ENCODE measurements around the gene API5.
"Not testable (repeated sequence)": the region's sequence is repeated elsewhere in the genome, so short reads cannot be mapped to it uniquely, and the experiment has no call there.

API5 gene

DNA sequence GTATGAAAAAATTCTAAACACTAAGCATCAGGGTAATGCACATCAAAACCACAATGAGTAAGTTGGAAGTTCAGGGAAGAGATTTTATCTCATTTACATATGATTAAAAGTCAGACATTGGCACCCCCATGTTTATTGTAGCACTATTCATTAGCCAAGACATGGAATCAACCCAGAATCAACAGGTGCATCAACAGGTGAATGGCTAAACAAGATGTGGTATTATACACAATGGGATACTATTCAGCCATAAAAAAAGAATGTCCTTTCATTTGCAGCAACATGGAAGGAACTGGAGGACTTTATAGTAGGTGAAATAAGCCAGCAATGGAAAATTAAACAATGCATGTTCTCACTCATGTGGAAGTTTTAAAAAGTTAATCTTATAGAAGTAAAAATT is 29.4 kb downstream of the API5 start:
- no peak overlapping the region for H3K4me2 ChIP-seq (ENCODE audit: insufficient read depth, low read length, poor library complexity, severe bottlenecking)
- H3K79me1 ChIP-seq (ENCODE audit: low read depth, low read length): no peaks in the 10 kb centered on the region
- H3K23ac ChIP-seq (ENCODE audit: low read depth, low read length, poor library complexity): no peak overlapping the region
- no peaks in the 10 kb centered on the region for H3K9me3 ChIP-seq (replicated peaks in 1 of 2; ENCODE audit: control insufficient read depth in 2 of 2, insufficient read depth in 1 of 2, low read depth in 1 of 2, low read length in 2 of 2)
- no peaks in the 10 kb centered on the region for H3K27me3 ChIP-seq (ENCODE audit: control insufficient read depth in 3 of 3, insufficient read depth in 3 of 3, low read depth in 1 of 3, low read length in 3 of 3)
- no peak overlapping the region for H3K4ac ChIP-seq (ENCODE audit: low read length)
- no peak overlapping the region for H2AK5ac ChIP-seq (ENCODE audit: low read depth, low read length)
- no peak overlapping the region for H2AFZ ChIP-seq (ENCODE audit: low read length)
- peaks cover 10 to 73% of the 10 kb centered on the region in 2 donors for H3K36me3 ChIP-seq (replicated peaks in 1 of 2; ENCODE audit: control insufficient read depth in 2 of 2, insufficient read depth in 2 of 2, low read length in 2 of 2)
- no peak overlapping the region for H2BK5ac ChIP-seq (ENCODE audit: low read length)
- no peaks in the 10 kb centered on the region for H3K4me1 ChIP-seq (ENCODE audit: control insufficient read depth in 2 of 2, insufficient read depth in 1 of 2, low read depth in 1 of 2, low read length in 2 of 2)
- H3K9ac ChIP-seq (ENCODE audit: low read depth, low read length, poor library complexity): no peak overlapping the region
- no peak overlapping the region for H2BK120ac ChIP-seq (ENCODE audit: low read depth, low read length)
- H3K27ac ChIP-seq (replicated peaks; ENCODE audit: low read length): no peak overlapping the region
- H3K14ac ChIP-seq (ENCODE audit: low read length): no peak overlapping the region
- DNase-seq (ENCODE audit: low spot score): no peak
- no peak overlapping the region for H2BK15ac ChIP-seq (ENCODE audit: low read length)
- no peak overlapping the region for H3K4me3 ChIP-seq (ENCODE audit: low read length in 2 of 2)
- H2BK12ac ChIP-seq (ENCODE audit: low read length): no peak overlapping the region
- H3K18ac ChIP-seq (ENCODE audit: low read length): no peak overlapping the region
- H4K8ac ChIP-seq (ENCODE audit: low read depth, low read length): no peak overlapping the region
- no peak overlapping the region for H4K91ac ChIP-seq (ENCODE audit: low read depth, low read length, poor library complexity)

DNA sequence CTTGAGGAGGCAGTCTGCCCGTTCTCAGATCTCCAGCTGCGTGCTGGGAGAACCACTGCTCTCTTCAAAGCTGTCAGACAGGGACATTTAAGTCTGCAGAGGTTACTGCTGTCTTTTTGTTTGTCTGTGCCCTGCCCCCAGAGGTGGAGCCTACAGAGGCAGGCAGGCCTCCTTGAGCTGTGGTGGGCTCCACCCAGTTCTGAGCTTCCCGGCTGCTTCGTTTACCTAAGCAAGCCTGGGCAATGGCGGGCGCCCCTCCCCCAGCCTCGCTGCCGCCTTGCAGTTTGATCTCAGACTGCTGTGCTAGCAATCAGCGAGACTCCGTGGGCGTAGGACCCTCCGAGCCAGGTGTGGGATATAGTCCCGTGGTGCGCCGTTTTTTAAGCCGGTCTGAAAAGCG is 39.6 kb downstream of the API5 start:
- H3K4me2 ChIP-seq (ENCODE audit: insufficient read depth, low read length, poor library complexity, severe bottlenecking); H3K9me3 ChIP-seq (replicated peaks in 1 of 2; ENCODE audit: control insufficient read depth in 2 of 2, insufficient read depth in 1 of 2, low read depth in 1 of 2, low read length in 2 of 2); H3K4me1 ChIP-seq (ENCODE audit: control insufficient read depth in 2 of 2, insufficient read depth in 1 of 2, low read depth in 1 of 2, low read length in 2 of 2); H3K4me3 ChIP-seq (ENCODE audit: low read length in 2 of 2); H2AK5ac ChIP-seq (ENCODE audit: low read depth, low read length); H3K27ac ChIP-seq (replicated peaks; ENCODE audit: low read length); H3K36me3 ChIP-seq (replicated peaks in 1 of 2; ENCODE audit: control insufficient read depth in 2 of 2, insufficient read depth in 2 of 2, low read length in 2 of 2); H2BK120ac ChIP-seq (ENCODE audit: low read depth, low read length); H3K18ac ChIP-seq (ENCODE audit: low read length); H3K9ac ChIP-seq (ENCODE audit: low read depth, low read length, poor library complexity); H2BK12ac ChIP-seq (ENCODE audit: low read length); H3K27me3 ChIP-seq (ENCODE audit: control insufficient read depth in 3 of 3, insufficient read depth in 3 of 3, low read depth in 1 of 3, low read length in 3 of 3); H3K23ac ChIP-seq (ENCODE audit: low read depth, low read length, poor library complexity); H4K91ac ChIP-seq (ENCODE audit: low read depth, low read length, poor library complexity); H3K79me1 ChIP-seq (ENCODE audit: low read depth, low read length); DNase-seq (ENCODE audit: low spot score); H2BK5ac ChIP-seq (ENCODE audit: low read length); H2BK15ac ChIP-seq (ENCODE audit: low read length); H3K4ac ChIP-seq (ENCODE audit: low read length); H3K14ac ChIP-seq (ENCODE audit: low read length); H2AFZ ChIP-seq (ENCODE audit: low read length); H4K8ac ChIP-seq (ENCODE audit: low read depth, low read length): not testable (repeated sequence)
- no CpG with 5 or more reads among the region's 17 CpGs for WGBS, 2 donors (ENCODE audit: extremely low coverage in 2 of 2, insufficient read length in 2 of 2, insufficient replicate concordance in 1 of 2)

GRCh38 chr11:43354311-43354710 is 42.5 kb downstream of the API5 start:
- Histone ChIP-seq H3K14ac (ENCODE audit: low read length) (no peak overlapping the region), H3K4ac (ENCODE audit: low read length) (no peak overlapping the region), H3K27me3 (ENCODE audit: control insufficient read depth in 3 of 3, insufficient read depth in 3 of 3, low read depth in 1 of 3, low read length in 3 of 3) (no peaks in the 10 kb centered on the region), H3K23ac (ENCODE audit: low read depth, low read length, poor library complexity) (no peak overlapping the region), H3K4me3 (ENCODE audit: low read length in 2 of 2) (no peak overlapping the region), H3K36me3 (replicated peaks in 1 of 2; ENCODE audit: control insufficient read depth in 2 of 2, insufficient read depth in 2 of 2, low read length in 2 of 2) (no peaks in the 10 kb centered on the region), H3K79me1 (ENCODE audit: low read depth, low read length) (peaks cover 5% of the 10 kb centered on the region), H4K8ac (ENCODE audit: low read depth, low read length) (no peak overlapping the region), H3K4me1 (ENCODE audit: control insufficient read depth in 2 of 2, insufficient read depth in 1 of 2, low read depth in 1 of 2, low read length in 2 of 2) (peaks cover 0 to 2% of the 10 kb centered on the region in 2 donors), H2AK5ac (ENCODE audit: low read depth, low read length) (no peak overlapping the region), H3K27ac (replicated peaks; ENCODE audit: low read length) (no peak overlapping the region), H3K18ac (ENCODE audit: low read length) (no peak overlapping the region), H2BK12ac (ENCODE audit: low read length) (no peak overlapping the region), H2BK120ac (ENCODE audit: low read depth, low read length) (no peak overlapping the region), H2BK5ac (ENCODE audit: low read length) (no peak overlapping the region), H3K9me3 (replicated peaks in 1 of 2; ENCODE audit: control insufficient read depth in 2 of 2, insufficient read depth in 1 of 2, low read depth in 1 of 2, low read length in 2 of 2) (no peaks in the 10 kb centered on the region), H2AFZ (ENCODE audit: low read length) (no peak overlapping the region), H2BK15ac (ENCODE audit: low read length) (no peak overlapping the region), H3K4me2 (ENCODE audit: insufficient read depth, low read length, poor library complexity, severe bottlenecking) (no peak overlapping the region), H3K9ac (ENCODE audit: low read depth, low read length, poor library complexity) (no peak overlapping the region), H4K91ac (ENCODE audit: low read depth, low read length, poor library complexity) (no peak overlapping the region)
- no CpG with 5 or more reads among the region's 4 CpGs for WGBS, 2 donors (ENCODE audit: extremely low coverage in 2 of 2, insufficient read length in 2 of 2, insufficient replicate concordance in 1 of 2)
- no peak for DNase-seq (ENCODE audit: low spot score)

DNA sequence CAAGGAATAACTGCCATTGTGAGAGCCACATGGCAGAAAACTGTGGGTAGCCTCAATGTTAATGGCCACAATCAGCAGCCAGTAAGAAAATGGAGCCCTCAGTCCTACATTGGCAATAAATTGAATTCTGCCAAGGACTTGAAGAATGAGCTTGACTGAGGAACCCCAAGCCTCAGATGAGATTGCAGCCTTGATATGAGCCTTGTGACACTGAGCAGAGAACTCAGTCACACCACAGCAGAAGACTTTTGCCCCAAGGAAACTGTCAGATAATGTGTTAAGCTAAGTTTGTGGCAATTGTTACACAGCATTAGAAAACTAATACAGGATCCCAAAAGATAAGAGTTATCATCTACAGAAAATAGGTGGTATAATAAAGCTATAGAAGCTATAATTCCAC is 44.5 kb downstream of the API5 start:
- Histone ChIP-seq H3K79me1 (ENCODE audit: low read depth, low read length) (peaks cover 5% of the 10 kb centered on the region), H2BK15ac (ENCODE audit: low read length) (no peak overlapping the region), H3K27ac (replicated peaks; ENCODE audit: low read length) (no peak overlapping the region)

More for the DNA sequence above, 44.5 kb downstream of the API5 start:
- no peak overlapping the region for H3K4ac ChIP-seq (ENCODE audit: low read length)
- H3K18ac ChIP-seq (ENCODE audit: low read length): no peak overlapping the region
- peaks cover 0 to 4% of the 10 kb centered on the region in 2 donors for H3K4me1 ChIP-seq (ENCODE audit: control insufficient read depth in 2 of 2, insufficient read depth in 1 of 2, low read depth in 1 of 2, low read length in 2 of 2)
- H3K14ac ChIP-seq (ENCODE audit: low read length): no peak overlapping the region
- no peak overlapping the region for H2BK5ac ChIP-seq (ENCODE audit: low read length)
- H4K91ac ChIP-seq (ENCODE audit: low read depth, low read length, poor library complexity): no peak overlapping the region
- H2BK12ac ChIP-seq (ENCODE audit: low read length): no peak overlapping the region
- no peak overlapping the region for H4K8ac ChIP-seq (ENCODE audit: low read depth, low read length)
- no peak for DNase-seq (ENCODE audit: low spot score)
- no peak overlapping the region for H3K23ac ChIP-seq (ENCODE audit: low read depth, low read length, poor library complexity)
- no peaks in the 10 kb centered on the region for H3K9me3 ChIP-seq (replicated peaks in 1 of 2; ENCODE audit: control insufficient read depth in 2 of 2, insufficient read depth in 1 of 2, low read depth in 1 of 2, low read length in 2 of 2)
- no peak overlapping the region for H3K9ac ChIP-seq (ENCODE audit: low read depth, low read length, poor library complexity)
- no peaks in the 10 kb centered on the region for H3K27me3 ChIP-seq (ENCODE audit: control insufficient read depth in 3 of 3, insufficient read depth in 3 of 3, low read depth in 1 of 3, low read length in 3 of 3)
- no peak overlapping the region for H2BK120ac ChIP-seq (ENCODE audit: low read depth, low read length)
- H3K36me3 ChIP-seq (replicated peaks in 1 of 2; ENCODE audit: control insufficient read depth in 2 of 2, insufficient read depth in 2 of 2, low read length in 2 of 2): peaks cover 0 to 5% of the 10 kb centered on the region in 2 donors
- no peak overlapping the region for H2AFZ ChIP-seq (ENCODE audit: low read length)
- H3K4me2 ChIP-seq (ENCODE audit: insufficient read depth, low read length, poor library complexity, severe bottlenecking): no peak overlapping the region
- no peak overlapping the region for H2AK5ac ChIP-seq (ENCODE audit: low read depth, low read length)
- no peak overlapping the region for H3K4me3 ChIP-seq (ENCODE audit: low read length in 2 of 2)

Measured in neuronal stem cell (in vitro differentiated cells).